Astrocyte of the cerebellum (primary cell): ENCODE measurements around the gene CCAR1.
"Not testable (repeated sequence)": the region's sequence is repeated elsewhere in the genome, so short reads cannot be mapped to it uniquely, and the experiment has no call there.

Experiments used
- DNase-seq: peaks from one replicate; pipeline ENCODE4 v3.0.0-alpha.2; 2011; ENCODE audit warnings: low read depth
- H3K4me3 ChIP-seq: 2 replicates; pipeline ENCODE4 v1.5.1; 2011; ENCODE audit warnings: mild to moderate bottlenecking, low read depth, low read length, moderate library complexity
- in situ Hi-C: cut with HindIII; loops from 2 replicates; pipeline ENCODE4 v1.10.0; 2017; ENCODE audit warnings: low sequenced_read_pairs
- TF ChIP-seq, protein P1 (sequence below): IDR thresholded peaks from 2 replicates; pipeline ENCODE4 v1.5.1; 2012; ENCODE audit warnings: low read length, low read depth, moderate library complexity, mild to moderate bottlenecking; ENCODE audit errors: missing control alignments

Gene CCAR1

DNA sequence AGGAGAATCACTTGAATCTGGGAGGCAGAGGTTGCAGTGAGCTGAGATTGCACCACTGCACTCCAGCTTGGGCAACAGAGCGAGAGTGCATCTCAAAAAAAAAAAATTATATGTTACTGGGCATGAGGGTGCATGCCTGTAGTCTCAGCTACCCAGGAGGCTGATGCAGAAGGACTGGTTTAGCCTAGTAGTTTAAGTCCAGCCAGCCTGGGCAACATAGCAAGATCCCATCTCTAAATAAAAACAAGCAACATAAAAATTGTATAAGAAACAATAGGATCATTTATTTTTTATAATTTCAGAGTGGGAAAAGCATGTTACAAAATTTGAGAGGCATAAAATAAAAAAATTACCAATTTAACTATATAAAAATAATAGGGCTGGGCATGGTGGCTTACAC, 15.5 kb upstream of the CCAR1 start:
- H3K4me3 ChIP-seq = no peak overlapping the region
- no peak for DNase-seq
- in situ Hi-C loops = no loop called here
- TF ChIP-seq, protein P1, sequence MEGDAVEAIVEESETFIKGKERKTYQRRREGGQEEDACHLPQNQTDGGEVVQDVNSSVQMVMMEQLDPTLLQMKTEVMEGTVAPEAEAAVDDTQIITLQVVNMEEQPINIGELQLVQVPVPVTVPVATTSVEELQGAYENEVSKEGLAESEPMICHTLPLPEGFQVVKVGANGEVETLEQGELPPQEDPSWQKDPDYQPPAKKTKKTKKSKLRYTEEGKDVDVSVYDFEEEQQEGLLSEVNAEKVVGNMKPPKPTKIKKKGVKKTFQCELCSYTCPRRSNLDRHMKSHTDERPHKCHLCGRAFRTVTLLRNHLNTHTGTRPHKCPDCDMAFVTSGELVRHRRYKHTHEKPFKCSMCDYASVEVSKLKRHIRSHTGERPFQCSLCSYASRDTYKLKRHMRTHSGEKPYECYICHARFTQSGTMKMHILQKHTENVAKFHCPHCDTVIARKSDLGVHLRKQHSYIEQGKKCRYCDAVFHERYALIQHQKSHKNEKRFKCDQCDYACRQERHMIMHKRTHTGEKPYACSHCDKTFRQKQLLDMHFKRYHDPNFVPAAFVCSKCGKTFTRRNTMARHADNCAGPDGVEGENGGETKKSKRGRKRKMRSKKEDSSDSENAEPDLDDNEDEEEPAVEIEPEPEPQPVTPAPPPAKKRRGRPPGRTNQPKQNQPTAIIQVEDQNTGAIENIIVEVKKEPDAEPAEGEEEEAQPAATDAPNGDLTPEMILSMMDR = no peak

DNA sequence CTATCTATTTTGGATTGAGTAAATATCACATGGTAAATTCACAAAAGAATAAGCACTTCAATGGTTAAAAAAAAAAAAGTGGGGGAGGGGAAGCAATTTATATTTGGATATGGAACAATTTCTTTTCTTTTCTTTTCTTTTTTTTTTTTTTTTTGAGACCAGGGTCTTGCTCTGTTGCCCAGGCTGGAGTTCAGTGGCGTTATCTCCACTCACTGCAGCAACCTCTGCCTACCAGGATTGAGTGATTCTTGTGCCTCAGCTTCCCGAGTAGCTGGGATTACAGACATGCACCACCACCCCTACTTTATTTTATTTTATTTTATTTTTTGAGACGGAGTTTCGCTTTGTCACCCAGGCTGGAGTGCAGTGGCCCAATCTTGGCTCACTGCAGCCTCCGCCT, 12.1 kb upstream of the CCAR1 start:
- H3K4me3 ChIP-seq, DNase-seq, in situ Hi-C loops: not testable (repeated sequence)

DNA sequence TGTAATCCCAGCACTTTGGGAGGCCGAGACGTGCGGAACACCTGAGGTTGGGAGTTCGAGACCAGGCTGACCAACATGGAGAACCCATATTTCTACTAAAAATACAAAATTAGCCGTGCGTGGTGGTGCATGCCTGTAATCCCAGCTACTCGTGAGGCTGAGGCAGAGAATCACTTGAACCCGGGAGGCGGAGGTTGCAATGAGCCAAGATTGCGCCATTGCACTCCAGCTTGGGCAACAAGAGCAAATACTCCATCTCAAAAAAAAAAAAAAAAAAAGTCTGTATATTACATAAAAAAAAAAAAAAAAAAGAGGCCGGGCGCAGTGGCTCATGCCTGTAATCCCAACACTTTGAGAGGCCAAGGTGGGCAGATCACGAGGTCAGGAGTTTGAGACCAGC, 8.0 kb upstream of the CCAR1 start:
- in situ Hi-C loops, DNase-seq, H3K4me3 ChIP-seq: not testable (repeated sequence)

DNA sequence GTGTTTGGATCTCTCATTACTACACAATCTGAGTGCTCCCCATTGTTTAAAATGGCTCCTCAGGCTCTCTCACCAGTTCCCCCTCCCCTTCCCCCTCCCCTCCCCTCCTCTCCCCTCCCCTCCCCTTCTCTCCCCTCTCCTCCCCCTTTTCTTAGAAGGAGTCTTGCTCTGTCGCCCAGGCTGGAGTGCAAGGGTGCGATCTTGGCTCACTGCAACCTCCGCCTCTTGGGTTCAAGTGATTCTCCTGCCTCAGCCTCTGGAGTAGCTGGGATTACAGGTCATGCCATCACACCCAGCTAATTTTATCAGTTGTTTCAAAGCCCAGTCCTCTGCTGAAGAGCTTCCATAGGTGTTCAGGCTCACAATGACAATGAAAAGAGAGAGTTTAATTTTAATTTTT, 3.6 kb upstream of the CCAR1 start:
- no peak for DNase-seq
- in situ Hi-C loops = no loop called here
- H3K4me3 ChIP-seq = no peak overlapping the region
- TF ChIP-seq, protein P1 = no peak

DNA sequence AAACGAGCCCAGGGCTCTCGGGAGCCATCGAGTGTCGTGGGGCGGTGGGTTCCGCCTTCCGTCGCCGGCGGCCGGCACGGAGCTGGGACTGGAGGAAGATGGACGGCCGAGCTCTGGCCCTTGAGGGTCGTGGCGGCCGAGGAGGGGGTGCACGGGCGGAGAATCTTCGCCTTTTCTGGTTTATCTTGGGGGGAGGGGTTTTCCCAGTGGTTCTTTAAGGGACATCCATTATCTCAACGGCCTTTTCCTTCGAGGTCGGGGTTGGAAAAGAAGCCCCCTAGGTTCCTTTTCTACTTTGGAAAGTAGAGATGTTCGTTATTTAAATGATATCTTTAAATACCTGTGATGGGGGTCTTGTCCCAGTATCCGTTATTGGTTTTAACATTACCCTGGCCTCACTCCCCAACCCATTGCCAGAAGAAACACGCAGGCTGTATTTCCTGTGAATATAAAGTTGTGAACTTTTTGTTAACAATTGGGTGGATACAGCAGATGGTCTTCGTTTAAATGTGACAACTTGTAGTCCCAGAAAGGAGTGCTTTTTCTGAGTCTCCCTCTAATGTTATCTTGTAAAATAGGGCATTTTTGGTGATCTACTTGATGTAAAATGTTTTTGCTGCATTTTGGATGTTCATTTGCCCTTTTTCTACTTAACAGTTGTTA, 765 bp downstream of the CCAR1 start:
- TF ChIP-seq, protein P1 = no peak
- no peak for DNase-seq
- H3K4me3 ChIP-seq = peak overlapping the region; percentile 97
- in situ Hi-C loops = no loop called here

DNA sequence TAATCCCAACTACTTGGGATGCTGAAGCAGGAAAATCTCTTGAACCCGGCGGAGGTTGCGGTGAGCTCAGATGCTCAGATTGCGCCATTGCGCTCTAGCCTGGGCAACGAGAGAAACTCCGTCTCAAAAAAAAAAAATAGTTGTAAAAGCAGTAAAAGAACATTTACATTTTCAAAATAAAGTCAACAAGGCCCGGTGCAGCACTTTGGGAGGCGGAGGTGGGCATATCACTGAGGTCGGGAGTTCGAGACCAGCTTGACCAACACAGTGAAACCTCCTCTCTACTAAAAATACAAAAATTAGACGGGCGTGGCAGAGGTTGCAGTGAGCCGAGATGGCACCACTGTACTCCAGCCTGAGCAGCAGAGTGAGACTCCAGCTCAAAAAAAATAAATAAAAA, 4.0 kb downstream of the CCAR1 start:
- in situ Hi-C loops = loop anchor here (25.0 kb wide), 1 partner anchor 163 kb away; the partner anchor contains the start of gene TET1
- no peak overlapping the region for H3K4me3 ChIP-seq
- TF ChIP-seq, protein P1 = no peak
- no peak for DNase-seq

DNA sequence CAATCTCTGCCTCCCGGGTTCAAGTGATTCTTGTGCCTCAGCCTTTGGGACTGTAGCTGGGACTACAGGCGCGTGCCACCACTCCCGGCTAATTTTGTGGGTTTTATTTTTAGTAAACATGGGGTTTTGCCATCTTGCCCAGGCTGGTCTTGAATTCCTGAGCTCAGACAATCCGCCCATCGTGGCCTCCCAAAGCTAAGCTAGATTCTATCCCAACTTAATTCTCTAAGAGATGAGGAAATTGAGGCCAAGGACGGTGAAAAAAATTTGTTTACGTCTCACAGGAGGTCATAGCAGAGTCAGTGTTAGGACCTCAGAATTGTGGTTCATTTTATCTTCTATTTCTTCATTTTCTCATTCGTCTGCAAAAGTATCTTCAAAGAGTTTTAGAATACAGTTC, 6.1 kb downstream of the CCAR1 start:
- no peak overlapping the region for H3K4me3 ChIP-seq
- TF ChIP-seq, protein P1 = no peak
- in situ Hi-C loops = loop anchor here (25.0 kb wide), 1 partner anchor 165 kb away; the partner anchor contains the start of gene TET1
- DNase-seq = no peak
